Activated CD8-positive, alpha-beta T cell treated with anti-CD3 and anti-CD28 coated beads for 36 hours (primary cell): ENCODE data around the gene ECSIT. TPM values are rescaled to one million over a fixed set of nuclear protein-coding genes. Genes with fewer than 3 reads are reported as not detected.

Experiments
- ATAC-seq: fragments of 200-7000 bp; cut with Tn5 transposase; one replicate; pipeline ENCODE4 v1.10.0; 2021; ENCODE audit warnings: mild to moderate bottlenecking, moderate library complexity
- CTCF ChIA-PET: fragments of 350-600 bp; sonication (Branson Sonifier 250); formaldehyde crosslinking; loops from one replicate; lab custom pipeline; 2021; ENCODE audit warnings: antibody characterized with exemption; lab: Charles Lee
- POLR2A ChIA-PET: fragments of 350-600 bp; sonication (Branson Sonifier 250); formaldehyde crosslinking; loops from one replicate; lab custom pipeline; 2021; ENCODE audit warnings: antibody characterized with exemption; lab: Charles Lee
- DNase-seq: peaks from one replicate; pipeline ENCODE4 v3.0.0-alpha.2; 2020
- H3K27ac Mint-ChIP-seq: one replicate; pipeline ENCODE4 v1.8.0; 2021; ENCODE audit warnings: mild to moderate bottlenecking, mixed read lengths
- H3K27me3 Mint-ChIP-seq: one replicate; pipeline ENCODE4 v1.8.0; 2021; ENCODE audit warnings: mixed read lengths
- H3K36me3 Mint-ChIP-seq: one replicate; pipeline ENCODE4 v1.8.0; 2021; ENCODE audit warnings: low read depth, mixed read lengths
- H3K4me1 Mint-ChIP-seq: one replicate; pipeline ENCODE4 v1.8.0; 2021; ENCODE audit warnings: low read depth, mixed read lengths
- H3K4me3 Mint-ChIP-seq: one replicate; pipeline ENCODE4 v1.8.0; 2021; ENCODE audit warnings: mild to moderate bottlenecking, moderate library complexity, mixed read lengths
- H3K9me3 Mint-ChIP-seq: one replicate; pipeline ENCODE4 v1.8.0; 2021; ENCODE audit warnings: mixed read lengths
- intact Hi-C: fragments of 100-400 bp; cut with micrococcal nuclease; formaldehyde crosslinking; loops from one replicate; pipeline ENCODE4 v1.10.0; 2022
- total RNA-seq, 2 experiments: library from RNA; stranded (reverse); gene quantifications; one replicate each; pipeline ENCODE4 v1.2.3, GENCODE V29; 2021
- TF ChIP-seq, protein P1 (sequence below): fragments of 200-600 bp; IDR thresholded peaks from one replicate; pipeline ENCODE4 v1.8.0; 2022; ENCODE audit warnings: antibody characterized with exemption, mild to moderate bottlenecking

The ECSIT gene
- total RNA-seq, 2 experiments from 2014 or later = 51.2 to 53.9 TPM

DNA sequence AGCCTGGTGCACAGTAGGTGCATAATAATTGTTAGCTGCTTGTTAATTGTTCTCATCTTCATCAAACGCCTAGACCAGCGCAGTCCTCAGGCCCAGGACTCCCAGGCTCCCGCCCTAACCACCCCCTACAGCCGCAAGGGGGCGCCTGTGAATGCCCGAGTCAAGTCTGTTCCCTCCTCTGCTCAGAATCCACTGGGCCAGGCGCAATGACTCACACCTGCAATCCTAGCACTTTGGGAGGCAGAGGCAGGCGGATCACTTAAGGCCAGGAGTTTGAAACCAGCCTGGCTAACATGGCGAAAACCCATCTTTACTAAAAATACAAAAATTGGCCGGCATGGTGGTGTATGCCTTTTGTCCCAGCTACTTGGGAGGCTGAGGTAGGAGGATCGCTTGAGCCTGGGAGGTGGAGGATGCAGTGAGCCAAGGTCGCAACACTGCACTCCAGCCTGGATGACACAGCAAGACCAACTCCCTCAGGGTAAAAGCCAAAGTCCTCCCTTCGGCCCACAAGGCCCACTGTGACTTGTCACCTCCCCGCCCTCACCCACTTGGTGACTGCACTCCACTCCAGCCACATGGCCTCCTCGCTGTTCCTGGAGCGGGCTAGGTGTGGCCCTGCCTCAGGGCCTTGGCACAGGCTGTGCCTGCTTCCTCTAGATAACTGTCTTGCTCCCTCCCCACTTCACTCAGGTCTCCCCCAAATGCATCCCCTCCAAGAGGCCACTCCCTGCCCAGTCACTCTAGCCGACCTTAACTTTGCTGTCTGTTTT is 32.4 kb downstream of the ECSIT start:
- no peaks in the 10 kb centered on the region for H3K27me3 Mint-ChIP-seq
- DNase-seq = peak; percentile 79
- intact Hi-C loops = no loop called here
- ChIA-PET CTCF (interaction anchor here (2.3 kb wide), 1 partner anchor 14 kb away, joined by 9 read pairs; no protein-coding TSS in a partner anchor), POLR2A (no interaction called here)
- TF ChIP-seq, protein P1, sequence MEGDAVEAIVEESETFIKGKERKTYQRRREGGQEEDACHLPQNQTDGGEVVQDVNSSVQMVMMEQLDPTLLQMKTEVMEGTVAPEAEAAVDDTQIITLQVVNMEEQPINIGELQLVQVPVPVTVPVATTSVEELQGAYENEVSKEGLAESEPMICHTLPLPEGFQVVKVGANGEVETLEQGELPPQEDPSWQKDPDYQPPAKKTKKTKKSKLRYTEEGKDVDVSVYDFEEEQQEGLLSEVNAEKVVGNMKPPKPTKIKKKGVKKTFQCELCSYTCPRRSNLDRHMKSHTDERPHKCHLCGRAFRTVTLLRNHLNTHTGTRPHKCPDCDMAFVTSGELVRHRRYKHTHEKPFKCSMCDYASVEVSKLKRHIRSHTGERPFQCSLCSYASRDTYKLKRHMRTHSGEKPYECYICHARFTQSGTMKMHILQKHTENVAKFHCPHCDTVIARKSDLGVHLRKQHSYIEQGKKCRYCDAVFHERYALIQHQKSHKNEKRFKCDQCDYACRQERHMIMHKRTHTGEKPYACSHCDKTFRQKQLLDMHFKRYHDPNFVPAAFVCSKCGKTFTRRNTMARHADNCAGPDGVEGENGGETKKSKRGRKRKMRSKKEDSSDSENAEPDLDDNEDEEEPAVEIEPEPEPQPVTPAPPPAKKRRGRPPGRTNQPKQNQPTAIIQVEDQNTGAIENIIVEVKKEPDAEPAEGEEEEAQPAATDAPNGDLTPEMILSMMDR = peak; percentile 60
- peaks cover 13% of the 10 kb centered on the region for H3K36me3 Mint-ChIP-seq
- H3K27ac Mint-ChIP-seq = no peak overlapping the region
- no peaks in the 10 kb centered on the region for H3K4me1 Mint-ChIP-seq
- no peaks in the 10 kb centered on the region for H3K9me3 Mint-ChIP-seq
- no peak overlapping the region for H3K4me3 Mint-ChIP-seq
- ATAC-seq = peak; percentile 93

DNA sequence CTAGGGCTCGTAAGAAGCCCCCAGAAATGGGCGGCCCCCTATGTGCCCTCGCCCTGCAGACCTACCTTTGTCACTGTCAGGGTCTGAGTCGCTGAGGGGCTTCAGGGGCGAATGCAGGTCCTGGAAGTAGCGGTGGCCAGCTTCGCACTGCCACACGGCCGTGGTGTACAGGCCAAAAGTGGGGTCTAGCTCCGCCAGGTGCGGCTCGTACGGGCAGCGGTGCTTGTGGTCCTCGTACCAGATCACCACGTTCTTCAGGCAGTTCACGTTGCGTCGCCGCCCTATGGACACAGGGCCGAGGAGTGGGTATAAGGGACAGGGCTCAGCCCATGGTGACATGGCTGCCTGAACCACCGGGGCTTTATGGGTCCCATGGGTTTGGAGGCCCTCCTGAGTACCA is 33.0 kb downstream of the ECSIT start:
- no peak for ATAC-seq
- intact Hi-C loops = no loop called here
- H3K27ac Mint-ChIP-seq = no peak overlapping the region
- TF ChIP-seq, protein P1 = no peak
- DNase-seq = no peak
- ChIA-PET CTCF (interaction anchor here (0.6 to 3.2 kb wide), 2 partner anchors 10 to 13 kb away, joined by 3 to 10 read pairs; no protein-coding TSS in a partner anchor), POLR2A (interaction anchor here (1.4 kb wide), 1 partner anchor 10 kb away, joined by 3 read pairs; no protein-coding TSS in a partner anchor)
- H3K27me3 Mint-ChIP-seq = no peaks in the 10 kb centered on the region
- no peaks in the 10 kb centered on the region for H3K9me3 Mint-ChIP-seq
- H3K4me1 Mint-ChIP-seq = no peaks in the 10 kb centered on the region
- H3K4me3 Mint-ChIP-seq = no peak overlapping the region
- H3K36me3 Mint-ChIP-seq = peaks cover 14% of the 10 kb centered on the region

DNA sequence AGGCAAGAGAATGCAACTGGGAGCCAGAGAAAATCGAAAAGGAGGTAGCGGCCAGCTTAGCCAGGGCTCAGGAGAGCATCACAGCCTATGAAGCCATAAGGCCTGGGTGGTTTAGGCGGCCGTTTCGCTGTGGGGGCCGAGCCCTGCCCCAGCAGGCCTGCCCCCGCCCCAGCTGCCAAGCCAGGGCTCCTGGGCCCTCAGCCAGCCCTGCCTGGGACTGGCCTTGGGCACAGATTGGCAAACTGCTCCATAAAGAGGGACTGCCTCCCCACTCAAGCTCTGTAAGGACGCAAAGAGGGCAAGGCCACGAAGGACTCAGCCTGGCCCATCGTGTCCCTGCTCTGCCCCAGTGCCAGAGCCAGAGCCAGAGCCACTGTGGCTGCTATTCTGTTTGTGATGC is 33.5 kb downstream of the ECSIT start:
- Mint-ChIP-seq H3K4me1 (no peaks in the 10 kb centered on the region), H3K36me3 (peaks cover 15% of the 10 kb centered on the region), H3K9me3 (no peaks in the 10 kb centered on the region), H3K27me3 (no peaks in the 10 kb centered on the region), H3K27ac (no peak overlapping the region), H3K4me3 (no peak overlapping the region)
- TF ChIP-seq, protein P1 = no peak
- ChIA-PET POLR2A (interaction anchor here (1.4 kb wide), 1 partner anchor 9 kb away, joined by 3 read pairs; no protein-coding TSS in a partner anchor), CTCF (interaction anchor here (0.6 to 3.2 kb wide), 2 partner anchors 10 to 13 kb away, joined by 3 to 10 read pairs; no protein-coding TSS in a partner anchor)
- ATAC-seq (no peak), DNase-seq (no peak)
- intact Hi-C loops = no loop called here

DNA sequence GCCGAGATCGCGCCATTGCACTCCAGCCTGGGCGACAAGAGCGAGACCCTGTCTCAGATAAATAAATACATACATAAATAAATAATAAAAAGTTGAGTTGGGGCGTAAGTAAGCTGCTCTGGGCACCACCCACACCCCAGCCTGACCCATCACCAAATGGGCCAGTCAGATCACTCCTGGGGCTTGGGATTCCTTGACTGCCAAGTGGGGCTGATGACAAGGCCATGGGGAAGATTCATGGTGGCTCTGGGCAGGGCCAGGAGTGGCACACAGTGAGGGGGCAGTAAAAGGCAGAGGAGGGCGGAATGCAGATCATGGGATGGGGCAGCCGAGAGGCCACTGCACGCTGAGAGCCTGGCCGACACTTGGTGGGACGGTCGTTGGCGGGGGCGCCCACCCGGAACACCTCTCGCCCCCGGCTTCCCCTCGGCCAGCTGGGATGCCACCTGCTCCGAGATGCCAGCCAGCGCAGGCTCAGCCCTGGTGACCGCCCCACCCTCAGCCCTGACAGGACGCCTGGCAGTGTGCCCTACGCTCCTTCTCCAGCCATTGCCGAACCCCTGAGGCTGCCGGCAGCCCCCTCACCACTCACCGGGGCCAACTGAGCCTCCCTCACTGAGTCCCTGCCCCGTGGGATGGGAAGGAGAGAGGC is 34.2 kb downstream of the ECSIT start:
- Mint-ChIP-seq H3K4me3 (no peak overlapping the region), H3K9me3 (no peaks in the 10 kb centered on the region), H3K27ac (no peak overlapping the region), H3K27me3 (no peaks in the 10 kb centered on the region), H3K36me3 (peaks cover 12% of the 10 kb centered on the region), H3K4me1 (no peaks in the 10 kb centered on the region)
- ChIA-PET CTCF (interaction anchor here (3.2 kb wide), 1 partner anchor 12 kb away, joined by 10 read pairs; no protein-coding TSS in a partner anchor), POLR2A (interaction anchor here (1.0 to 1.4 kb wide), 2 partner anchors 9 to 64 kb away, joined by 3 read pairs; partner anchors contain the start of gene ELOF1)
- DNase-seq (no peak), ATAC-seq (no peak)
- intact Hi-C loops = no loop called here
- TF ChIP-seq, protein P1 = no peak
